Non-pigmented ciliary epithelial cell (primary cell): ENCODE data around the gene CPB1.

ENCODE experiments used
- DNase-seq: peaks from one replicate; pipeline ENCODE4 v3.0.0-alpha.2; 2010; ENCODE audit warnings: low read depth

Gene CPB1

DNA sequence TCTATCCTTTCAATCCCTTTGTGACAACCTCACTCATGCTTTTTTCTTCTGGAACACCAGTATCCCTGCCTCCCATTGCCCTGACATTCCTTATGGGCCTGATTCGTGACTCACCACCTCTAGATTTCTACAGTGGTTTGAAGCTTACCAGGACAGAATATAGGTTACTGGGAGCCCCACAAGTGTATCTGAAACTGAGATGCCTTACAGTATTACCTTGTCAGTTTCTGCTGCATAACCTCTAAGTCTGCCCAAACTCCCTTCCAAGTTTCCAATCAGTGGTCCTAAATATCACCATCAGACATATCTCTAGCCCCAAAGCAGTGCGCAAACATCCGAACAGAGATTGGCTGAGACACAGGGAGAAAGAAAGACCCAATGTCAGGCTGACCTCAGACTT lies 5.6 kb downstream of the CPB1 start:
- DNase-seq: no peak

DNA sequence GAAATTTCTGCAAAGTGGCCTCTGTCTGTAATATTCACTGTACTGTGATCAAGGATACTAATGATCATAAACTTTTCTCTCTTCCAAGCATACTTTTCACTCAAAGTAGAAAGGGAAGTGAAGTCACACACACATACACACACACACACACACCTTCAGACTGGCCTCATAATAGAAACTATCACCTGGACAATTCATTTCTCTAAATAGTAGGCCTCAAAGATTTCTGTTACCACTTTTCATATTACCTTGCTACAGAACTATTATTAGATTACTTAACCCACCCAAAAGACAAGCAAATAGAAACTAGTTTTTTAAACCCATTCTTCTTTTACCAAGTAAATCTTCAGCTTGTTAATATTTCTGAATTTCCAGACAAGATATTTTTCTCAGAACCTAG lies 12.2 kb downstream of the CPB1 start:
- DNase-seq: no peak

DNA sequence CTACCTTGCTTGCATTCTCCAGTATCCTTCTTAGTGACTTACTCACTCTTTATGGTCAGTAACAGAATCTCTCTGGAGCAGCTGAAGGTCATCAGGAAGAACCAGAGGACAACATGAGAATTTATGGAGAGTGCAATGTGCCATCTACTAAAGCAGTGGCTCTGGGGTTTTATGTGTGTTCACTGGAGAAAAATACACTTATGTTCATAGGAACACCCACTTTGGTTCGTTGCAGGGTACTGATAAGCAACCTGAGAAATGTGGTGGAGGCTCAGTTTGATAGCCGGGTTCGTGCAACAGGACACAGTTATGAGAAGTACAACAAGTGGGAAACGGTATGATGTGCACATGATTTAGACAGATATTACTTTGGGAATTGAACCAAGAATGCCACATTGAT lies 12.8 kb downstream of the CPB1 start:
- no peak for DNase-seq

DNA sequence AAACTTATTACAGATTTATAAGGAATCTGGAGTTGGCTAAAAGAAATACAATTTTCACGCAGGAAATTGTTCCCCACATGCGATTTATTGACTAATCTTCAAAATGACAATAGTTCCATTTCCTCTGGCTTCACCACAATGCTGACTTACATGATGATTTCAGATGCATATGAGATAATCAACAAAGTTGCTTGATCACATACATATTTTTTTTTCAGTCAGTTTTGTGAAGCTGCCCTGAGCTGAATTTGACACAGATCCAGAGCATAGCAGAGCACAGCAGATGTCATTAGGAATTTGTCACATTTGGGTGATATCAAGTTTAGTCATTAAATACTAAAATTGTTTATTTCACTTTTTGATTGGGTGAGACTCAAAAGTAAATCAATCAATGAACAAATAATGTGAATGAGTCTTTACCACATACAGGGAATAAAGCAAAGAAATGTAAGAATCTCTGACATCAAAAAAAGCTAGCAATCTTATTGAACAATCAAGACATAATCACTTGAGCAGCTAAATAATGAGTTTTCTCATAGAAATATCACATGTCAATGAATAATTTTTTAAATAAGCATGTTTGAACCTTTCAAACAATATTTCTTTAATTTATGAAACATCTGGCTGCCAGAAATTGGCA lies 18.3 kb downstream of the CPB1 start:
- DNase-seq: no peak

DNA sequence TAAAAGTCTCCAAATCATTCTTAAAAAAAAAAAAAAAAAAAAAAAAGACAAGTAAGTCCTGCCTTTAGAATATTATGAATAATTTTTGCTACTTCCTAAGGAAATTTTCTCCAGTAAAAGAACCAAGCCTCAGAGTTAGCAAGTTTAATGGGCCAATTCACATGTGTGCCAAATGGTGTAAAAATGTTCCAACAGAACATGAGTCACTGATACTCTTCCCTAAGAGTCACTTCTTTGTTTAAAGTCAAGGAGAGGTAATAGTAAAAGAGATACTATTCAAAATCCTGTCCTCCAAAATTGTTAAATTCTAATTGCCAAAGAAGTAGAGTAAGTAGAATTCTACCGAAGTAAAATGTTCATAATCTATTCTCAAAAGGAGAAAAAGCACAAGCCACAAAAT lies 19.7 kb downstream of the CPB1 start:
- DNase-seq: no peak

DNA sequence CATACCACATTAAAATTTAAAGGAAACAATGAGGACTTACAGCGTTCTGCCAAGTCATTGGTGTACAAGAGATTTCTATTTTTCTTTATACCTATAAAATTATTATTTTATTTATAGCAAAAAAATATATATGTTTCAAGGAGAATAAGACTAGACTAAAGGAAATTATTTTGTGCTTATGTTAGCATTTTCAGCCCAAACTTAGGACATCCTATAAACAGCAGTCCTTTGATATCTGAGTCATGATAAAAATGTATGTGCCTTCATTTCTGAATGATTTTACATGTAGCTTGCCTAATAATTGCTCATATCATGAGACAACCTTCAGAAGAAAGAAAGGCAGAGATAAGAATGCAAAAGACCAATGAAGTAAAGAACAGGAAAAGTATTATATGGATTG lies 20.8 kb downstream of the CPB1 start:
- DNase-seq: no peak

DNA sequence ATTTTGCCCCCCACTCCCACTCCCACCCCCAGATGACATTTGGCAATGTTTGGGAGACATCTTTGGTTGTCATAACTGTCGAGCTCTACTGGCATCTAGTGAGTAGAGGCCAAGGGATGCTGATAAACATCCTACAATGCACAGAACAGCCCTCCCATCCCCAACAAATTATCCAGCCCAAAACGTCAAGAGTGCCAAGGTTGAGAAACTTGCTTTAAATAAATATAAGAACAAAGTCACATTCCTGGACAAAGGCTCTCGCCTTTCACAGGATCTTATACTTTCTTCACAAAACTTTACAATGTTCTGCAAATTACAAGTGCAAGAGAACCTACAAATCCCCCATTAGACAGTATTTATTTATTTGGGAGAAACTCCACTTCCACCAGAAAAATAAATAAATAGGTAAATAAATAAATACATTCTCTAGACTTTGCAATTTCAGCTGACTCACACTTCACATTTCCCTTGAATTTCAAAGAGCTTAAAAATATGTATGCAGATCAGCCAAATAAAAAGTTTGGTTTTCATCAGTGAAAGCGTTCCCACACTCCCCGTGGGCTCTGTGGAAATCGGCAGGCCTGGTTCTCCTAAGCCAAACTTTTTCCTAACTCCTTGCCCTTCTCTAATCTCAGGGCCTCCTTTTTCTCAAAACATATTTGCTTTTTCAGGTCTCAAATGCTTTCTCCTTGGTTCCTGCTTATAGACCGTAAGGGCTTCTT lies 24.8 kb downstream of the CPB1 start:
- DNase-seq: no peak

DNA sequence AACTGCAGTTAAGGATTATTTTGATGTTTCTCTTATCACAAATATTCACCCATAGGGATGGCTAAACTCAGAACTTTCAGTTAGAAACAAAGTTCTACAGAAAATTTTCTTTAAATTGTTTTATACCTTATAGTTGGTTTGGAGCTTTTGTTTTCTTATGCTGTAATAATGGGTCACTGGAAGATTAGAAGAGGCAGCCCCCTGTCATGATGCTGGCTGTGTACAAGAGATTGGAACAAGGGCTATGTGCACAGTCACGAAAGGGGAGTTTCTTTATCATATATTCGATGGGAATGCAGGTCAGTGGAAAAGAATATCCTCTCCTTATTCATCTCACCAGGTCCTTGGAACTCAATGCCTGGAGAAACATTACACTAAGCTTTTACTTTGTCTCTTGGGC lies 25.5 kb downstream of the CPB1 start:
- no peak for DNase-seq

DNA sequence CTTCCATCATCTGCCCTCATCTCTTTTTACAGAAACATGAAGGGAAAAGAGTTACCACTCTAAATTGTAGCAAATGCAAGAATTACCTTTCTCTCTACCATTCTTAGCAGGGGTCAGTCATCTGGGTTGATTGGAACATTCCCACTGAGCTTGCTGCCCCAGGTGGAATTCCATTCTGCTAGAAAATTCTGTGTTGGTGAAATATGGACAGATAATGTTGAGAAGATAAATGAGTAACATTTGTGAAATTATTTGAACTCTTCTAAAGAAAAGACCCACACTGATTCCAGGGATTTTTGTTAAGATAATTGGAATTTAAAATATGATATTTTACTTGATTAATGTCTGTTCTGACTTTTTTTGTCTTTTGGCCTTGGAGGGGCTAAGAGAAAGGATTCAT lies 26.4 kb downstream of the CPB1 start:
- DNase-seq: no peak

DNA sequence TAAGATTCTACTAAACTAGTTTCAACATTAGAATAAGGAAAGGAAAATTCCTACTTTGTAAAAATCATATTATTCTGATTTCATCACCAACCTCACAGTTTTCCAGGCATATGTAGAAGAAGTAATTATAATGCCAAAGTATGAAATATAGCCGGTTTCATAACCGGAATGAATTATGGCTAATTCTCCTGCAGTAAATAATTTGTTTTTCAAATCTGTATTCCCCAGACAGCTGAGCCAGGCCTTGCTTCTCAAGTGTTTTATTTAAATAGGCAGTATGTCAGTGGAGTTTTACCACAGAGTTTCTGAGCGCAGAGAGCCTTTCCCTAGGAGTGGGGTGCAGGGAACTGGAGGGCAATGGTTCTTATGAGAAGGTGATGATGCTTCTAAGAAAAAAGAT lies 28.8 kb downstream of the CPB1 start:
- DNase-seq: no peak

DNA sequence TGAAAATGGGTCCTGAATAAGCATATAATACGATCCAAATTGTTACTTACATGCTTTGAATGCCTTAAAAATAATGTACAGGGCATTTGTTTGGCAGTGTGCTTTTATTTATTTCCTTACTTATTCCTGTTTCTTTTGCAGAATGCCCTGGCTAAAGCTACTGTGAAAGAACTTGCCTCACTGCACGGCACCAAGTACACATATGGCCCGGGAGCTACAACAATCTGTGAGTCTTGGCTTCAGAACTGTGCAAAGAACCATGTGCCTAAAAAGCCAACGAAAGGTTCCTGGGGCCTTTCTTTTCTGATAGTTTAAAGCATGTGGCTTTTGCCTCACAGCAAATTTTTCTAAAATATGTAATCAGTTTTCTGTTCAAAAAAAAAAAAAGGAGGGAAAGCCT lies 29.7 kb downstream of the CPB1 start:
- no peak for DNase-seq

DNA sequence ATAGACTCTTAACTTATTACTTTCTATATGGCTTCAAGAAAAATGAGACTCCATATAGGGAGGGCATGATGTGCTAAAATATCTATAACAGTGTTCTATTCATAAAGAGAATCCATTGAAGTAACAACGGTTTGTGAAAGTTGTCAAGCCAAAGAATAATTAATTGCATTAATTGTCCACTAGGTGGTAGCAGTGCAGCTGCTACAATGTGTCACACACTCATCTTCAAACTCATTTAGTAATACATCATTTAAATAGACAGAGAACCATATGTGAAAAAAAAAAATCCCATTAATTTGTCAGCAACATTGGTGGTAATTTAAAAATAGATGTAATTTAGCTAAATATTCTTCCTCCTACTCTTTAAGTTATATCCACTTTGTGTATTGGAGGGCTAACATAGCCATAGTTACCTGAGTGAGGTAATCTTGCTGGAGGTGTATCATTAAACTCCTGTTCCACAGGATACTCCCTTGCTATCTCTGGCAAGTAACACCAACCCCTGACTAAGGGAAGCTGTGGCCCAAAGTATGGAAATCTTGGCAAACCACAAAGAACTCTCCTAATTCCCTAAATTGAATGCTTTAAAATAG lies 33.8 kb downstream of the CPB1 start:
- DNase-seq: no peak

DNA sequence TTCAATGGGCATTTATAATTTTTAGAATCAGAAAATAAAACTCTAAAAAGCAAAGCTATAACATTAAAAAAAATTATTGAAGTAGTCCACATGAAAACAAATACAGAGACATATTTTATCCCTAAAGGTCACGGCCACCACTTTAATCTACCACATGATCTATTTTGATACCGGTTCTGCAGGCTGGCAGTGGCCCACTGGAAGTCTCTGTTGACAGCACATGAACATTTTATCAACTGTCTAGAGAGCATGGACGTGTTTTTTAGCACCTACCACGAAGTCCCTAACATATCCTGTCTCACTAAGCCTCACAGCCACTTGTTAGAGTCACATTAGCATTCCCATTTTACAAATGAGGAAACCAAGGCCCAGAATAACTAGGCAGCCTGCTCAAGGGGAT lies 35.7 kb downstream of the CPB1 start:
- no peak for DNase-seq

DNA sequence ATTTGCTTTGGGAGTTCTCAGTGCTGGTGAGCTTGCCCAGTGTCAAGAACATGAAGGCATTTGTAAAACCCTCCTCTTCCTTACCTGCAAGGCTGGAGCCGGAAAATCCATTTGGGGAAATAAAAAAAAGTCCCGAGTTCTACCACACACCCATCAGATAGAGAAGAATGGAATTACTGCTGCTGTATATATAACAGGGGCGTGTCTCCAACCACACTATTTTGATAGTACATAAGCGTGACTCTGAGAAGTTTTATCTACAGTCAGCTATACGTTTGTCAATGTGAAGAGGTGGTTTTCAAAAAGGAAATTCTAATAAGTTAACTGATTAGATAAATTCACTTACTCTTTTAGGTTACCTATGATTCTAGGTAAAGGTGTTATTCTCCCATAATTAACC lies 36.2 kb downstream of the CPB1 start:
- no peak for DNase-seq

DNA sequence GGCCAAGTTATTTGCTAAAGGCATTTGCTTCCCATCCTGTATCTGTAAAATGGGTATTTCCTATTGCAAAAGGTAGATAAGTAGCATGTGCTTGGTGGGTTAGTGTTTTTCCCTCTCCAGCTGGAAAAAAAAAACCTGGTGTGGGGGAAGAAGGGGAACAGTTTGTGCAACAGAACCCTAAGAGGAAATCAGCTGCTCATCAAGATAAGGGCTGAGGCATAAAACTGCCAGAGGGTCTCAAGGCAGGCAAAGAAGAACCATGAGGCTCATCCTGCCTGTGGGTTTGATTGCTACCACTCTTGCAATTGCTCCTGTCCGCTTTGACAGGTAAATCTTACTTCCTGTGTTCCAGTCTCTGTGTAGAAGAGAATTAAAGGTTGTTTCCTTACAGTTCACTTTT lies 37.4 kb downstream of the CPB1 start, which contains the start of gene CPA3:
Gene CPA3 (plus strand): TSS at position 248 of the 400 bp plus-strand sequence. CDS start 12 bp downstream, at position 260.
- no peak for DNase-seq

DNA sequence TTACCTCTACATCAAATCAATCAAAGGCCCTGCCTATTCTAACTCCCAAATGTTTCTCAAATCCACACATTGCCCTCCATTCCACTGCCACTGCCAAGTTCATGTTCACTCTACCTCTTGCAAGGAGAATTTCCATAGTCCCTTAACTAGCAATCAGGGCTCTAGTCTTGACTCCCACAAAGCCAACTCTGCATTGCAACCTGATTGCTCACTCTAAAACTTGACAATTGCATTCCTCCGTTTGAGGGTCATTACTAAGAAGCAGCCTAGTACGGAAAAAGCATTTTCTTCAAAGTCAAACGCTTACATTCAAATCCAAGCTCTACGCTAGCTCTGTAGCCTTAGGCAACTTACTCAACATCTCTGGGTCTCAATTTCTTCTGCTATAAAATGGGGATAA lies 38.6 kb downstream of the CPB1 start:
- peak; percentile 87 for DNase-seq

DNA sequence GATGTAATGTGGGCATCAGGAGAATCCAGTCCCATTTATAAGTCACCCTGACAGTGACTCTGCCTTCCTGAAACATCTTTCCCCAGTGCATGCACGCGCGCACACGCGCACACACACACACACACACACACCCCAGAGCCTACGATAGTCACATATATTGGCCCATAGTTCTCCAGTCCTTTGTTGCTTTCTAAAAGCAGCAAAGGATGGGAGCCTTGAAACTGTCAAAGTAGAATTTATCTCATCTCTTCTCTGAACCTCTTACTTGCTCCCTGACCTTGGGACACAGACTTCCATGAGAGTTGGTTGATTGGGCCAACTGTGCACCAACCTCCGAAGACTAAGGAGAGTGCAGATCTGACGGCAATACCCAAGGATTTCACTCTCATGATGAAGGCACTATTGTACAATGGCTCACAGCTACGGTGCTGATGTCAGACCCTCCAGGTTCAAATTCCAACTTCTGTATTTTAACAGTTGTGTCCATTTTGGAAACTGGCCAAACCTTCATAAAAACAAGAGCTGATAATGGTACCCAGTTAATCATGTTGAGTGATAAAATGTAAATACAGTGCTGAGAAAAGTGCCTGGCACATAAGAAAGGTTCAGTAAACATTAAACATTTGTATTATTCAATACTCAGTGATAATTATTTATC lies 45.8 kb downstream of the CPB1 start:
- DNase-seq: no peak

DNA sequence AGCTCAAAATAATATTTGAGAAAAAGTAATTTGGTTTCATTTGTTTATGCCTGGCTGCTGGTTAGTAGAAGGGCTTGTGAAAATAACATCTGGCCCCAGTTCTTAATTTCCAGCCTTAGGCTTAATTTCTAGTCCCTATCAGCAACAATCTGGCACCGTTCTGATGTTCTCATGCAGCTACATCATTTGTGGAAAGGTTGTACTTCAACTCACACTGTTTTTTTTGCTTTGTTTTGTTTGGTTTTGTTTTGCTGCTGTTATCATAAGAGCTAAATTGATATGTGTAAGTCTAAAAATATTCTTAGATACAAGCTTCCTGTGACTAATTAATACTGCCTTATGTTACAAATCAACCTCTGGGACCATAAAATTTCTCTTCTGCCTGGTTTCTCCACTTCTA lies 46.4 kb downstream of the CPB1 start:
- DNase-seq: no peak

DNA sequence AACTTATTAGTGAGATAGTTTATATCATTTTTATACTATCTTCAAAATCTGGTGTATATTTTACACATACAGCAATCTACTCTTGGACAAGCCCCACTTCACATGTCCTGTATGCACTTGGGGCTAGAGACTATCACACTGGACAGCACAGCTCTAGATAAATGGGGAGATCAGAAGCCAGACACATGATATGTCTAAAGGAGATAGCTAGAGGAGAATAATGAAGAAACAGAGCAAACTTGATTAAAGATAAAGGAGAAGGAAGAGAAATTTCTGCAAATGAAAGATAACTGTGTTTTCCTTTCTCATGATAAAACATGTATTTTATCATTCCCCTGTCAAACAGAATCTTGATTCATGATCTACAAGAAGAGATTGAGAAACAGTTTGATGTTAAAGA lies 50.5 kb downstream of the CPB1 start:
- no peak for DNase-seq

DNA sequence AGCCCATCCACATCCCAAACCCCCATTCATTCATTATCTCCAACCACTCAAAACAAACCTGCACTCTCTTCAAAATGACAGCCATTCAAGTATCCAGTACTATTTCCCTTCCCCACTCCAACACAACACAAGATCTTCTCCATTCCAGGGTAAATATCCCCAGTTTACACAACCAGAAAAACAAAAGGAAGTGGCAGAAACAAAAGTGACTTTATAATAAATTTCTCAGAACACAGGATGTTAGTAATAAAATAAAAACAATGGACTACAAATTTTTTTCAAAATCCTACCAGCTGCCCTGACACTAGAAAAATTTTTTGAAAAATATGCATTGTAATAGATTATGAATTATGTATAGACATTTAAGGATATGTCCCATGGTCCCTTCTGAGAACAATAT lies 51.6 kb downstream of the CPB1 start:
- DNase-seq: no peak

DNA sequence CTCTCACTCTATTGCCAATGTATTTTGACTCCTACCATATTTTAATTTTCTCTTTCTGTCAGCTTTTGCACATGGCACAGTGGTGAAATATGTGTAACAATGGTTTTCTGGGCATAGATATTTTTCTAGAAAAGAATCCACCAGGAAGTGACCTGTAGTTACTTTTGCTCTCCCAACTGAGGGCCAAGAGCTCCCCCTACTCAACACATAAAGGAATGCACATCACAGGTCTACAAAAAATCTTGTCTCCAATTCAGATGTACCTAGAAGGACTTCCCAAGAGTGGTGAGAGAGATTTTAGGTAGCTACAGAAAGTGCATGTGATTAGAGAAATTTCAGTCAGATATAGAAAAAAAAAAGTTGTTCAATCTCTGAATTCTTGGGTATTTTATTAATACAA lies 53.1 kb downstream of the CPB1 start:
- DNase-seq: no peak

DNA sequence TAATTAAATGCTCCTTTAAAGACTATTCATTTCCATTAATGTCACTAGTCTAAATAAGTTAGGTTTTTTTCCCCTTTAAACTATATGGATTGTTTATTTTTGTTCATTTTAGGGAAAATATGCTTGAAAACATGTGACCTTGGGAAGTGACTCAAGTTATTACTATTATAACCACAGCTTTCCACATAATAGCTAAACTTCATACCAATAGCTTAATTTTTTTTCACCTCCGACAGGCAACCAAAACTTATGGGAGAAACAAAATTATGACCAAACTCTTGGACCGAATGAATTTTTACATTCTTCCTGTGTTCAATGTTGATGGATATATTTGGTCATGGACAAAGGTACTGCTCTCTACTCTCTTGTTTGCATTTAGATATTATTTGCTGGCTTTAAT lies 53.7 kb downstream of the CPB1 start:
- no peak for DNase-seq

DNA sequence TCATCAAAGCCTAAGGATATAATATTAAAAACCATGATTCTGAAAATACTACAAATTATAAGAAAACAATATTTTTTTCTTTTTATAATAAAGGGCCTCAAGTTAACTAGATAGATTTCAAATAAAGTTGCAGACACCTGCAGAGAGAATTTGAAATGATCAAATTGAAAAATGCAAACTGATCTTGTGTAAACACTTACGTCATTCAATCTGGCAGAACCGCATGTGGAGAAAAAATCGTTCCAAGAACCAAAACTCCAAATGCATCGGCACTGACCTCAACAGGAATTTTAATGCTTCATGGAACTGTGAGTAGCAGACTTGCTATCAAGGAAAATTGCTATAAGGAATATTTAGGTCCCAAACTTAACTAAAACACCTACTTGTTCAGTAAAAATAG lies 54.7 kb downstream of the CPB1 start:
- no peak for DNase-seq
